ENCODE results near the gene SLC2A10.

- TF ChIP-seq CTCF (IDR thresholded peaks at IDR 0.05) (no peak), POLR2A (IDR thresholded peaks at IDR 0.05) (no peak)
Measured at GRCh38 chr20:46777331-46777730, 67.9 kb downstream of the SLC2A10 start.

Measured in tibial nerve (tissue), 3 donors.